IMR-90 (cell line): Measurements from ENCODE around the gene ARMH3. TPM values are rescaled to one million over a fixed set of nuclear protein-coding genes. Genes with fewer than 3 reads are reported as not detected.

ENCODE experiments used
- ATAC-seq: fragments of 200-7000 bp; cut with Tn5 transposase; 2 replicates; pipeline ENCODE4 v1.9.1; 2020; ENCODE audit warnings: low read depth, mild to moderate bottlenecking, moderate library complexity
- BruUV-seq: library from RNA; stranded (reverse); fragments of 400-500 nt; replicated peaks from 2 replicates; lab custom pipeline; 2021; lab: Mats Ljungman, UMichigan
- CTCF ChIA-PET: fragments of 300-600 bp; formaldehyde crosslinking; extraction: SDS; loops from one replicate; lab custom pipeline; 2021; ENCODE audit warnings: antibody characterized with exemption; lab: Yijun Ruan, JAX
- POLR2A ChIA-PET: fragments of 300-600 bp; sonication (Branson Sonifier 250); formaldehyde crosslinking; loops from one replicate; lab custom pipeline; 2022; ENCODE audit warnings: antibody characterized with exemption; ENCODE audit not compliant: unreplicated experiment; lab: Charles Lee
- DNase-seq: peaks from one replicate; pipeline ENCODE4 v3.0.0; 2013
- H2AFZ ChIP-seq: replicated peaks from 2 replicates; pipeline ENCODE3; 2013; ENCODE audit warnings: low read length, mild to moderate bottlenecking; ENCODE audit not compliant: poor library complexity
- H2AK5ac ChIP-seq: 2 replicates; pipeline ENCODE4 v1.6.1; 2013; ENCODE audit warnings: low read depth, low read length, inconsistent platforms
- H2AK9ac ChIP-seq: replicated peaks from 2 replicates; pipeline ENCODE3; 2013; ENCODE audit warnings: mild to moderate bottlenecking, low read depth, low read length, moderate library complexity; ENCODE audit not compliant: poor library complexity
- H2BK120ac ChIP-seq: 2 replicates; pipeline ENCODE4 v1.6.1; 2013; ENCODE audit warnings: low read depth, low read length, inconsistent platforms
- H2BK15ac ChIP-seq: 3 replicates; pipeline ENCODE4 v1.6.1; 2013; ENCODE audit warnings: low read depth, low read length, inconsistent platforms
- H2BK20ac ChIP-seq: 2 replicates; pipeline ENCODE4 v1.6.1; 2013; ENCODE audit warnings: low read depth, mild to moderate bottlenecking, inconsistent platforms, low read length, moderate library complexity
- H2BK5ac ChIP-seq: 2 replicates; pipeline ENCODE4 v1.6.1; 2013; ENCODE audit warnings: mild to moderate bottlenecking, low read depth, low read length, inconsistent platforms; ENCODE audit not compliant: poor library complexity, severe bottlenecking
- H3K14ac ChIP-seq: replicated peaks from 2 replicates; pipeline ENCODE4 v1.6.1; 2013; ENCODE audit warnings: low read depth, low read length, inconsistent platforms
- H3K18ac ChIP-seq: 2 replicates; pipeline ENCODE4 v1.6.1; 2013; ENCODE audit warnings: low read depth, low read length, control low read depth
- H3K23ac ChIP-seq: 2 replicates; pipeline ENCODE4 v1.6.1; 2013; ENCODE audit warnings: low read depth, low read length, inconsistent platforms
- H3K27ac ChIP-seq: 2 replicates; pipeline ENCODE4 v1.5.1; 2013; ENCODE audit warnings: mild to moderate bottlenecking, control low read depth, low read length; ENCODE audit not compliant: insufficient read depth
- H3K27me3 ChIP-seq: 2 replicates; pipeline ENCODE4 v1.6.1; 2013; ENCODE audit warnings: low read length; ENCODE audit not compliant: control insufficient read depth, insufficient read depth
- H3K36me3 ChIP-seq: 2 replicates; pipeline ENCODE4 v1.6.1; 2013; ENCODE audit warnings: low read length, mixed read lengths; ENCODE audit not compliant: control insufficient read depth, insufficient read depth
- H3K4ac ChIP-seq: 2 replicates; pipeline ENCODE4 v1.6.1; 2013; ENCODE audit warnings: low read depth, low read length, inconsistent platforms
- H3K4me1 ChIP-seq: 2 replicates; pipeline ENCODE4 v1.6.1; 2013; ENCODE audit warnings: low read length, mixed read lengths; ENCODE audit not compliant: control insufficient read depth, insufficient read depth
- H3K4me2 ChIP-seq: 2 replicates; pipeline ENCODE4 v1.6.1; 2013; ENCODE audit warnings: low read depth, mild to moderate bottlenecking, control low read depth, low read length, moderate library complexity
- H3K4me3 ChIP-seq: 2 replicates; pipeline ENCODE4 v1.5.1; 2013; ENCODE audit warnings: low read depth, mild to moderate bottlenecking, control low read depth, low read length, moderate library complexity; ENCODE audit not compliant: insufficient read depth
- H3K56ac ChIP-seq: 2 replicates; pipeline ENCODE4 v1.6.1; 2013; ENCODE audit warnings: low read length, inconsistent platforms; ENCODE audit not compliant: insufficient read depth; ENCODE audit errors: extremely low read depth
- H3K79me1 ChIP-seq, 2 experiments: 2 replicates each; pipeline ENCODE4 v1.6.1; 2013; ENCODE audit warnings: low read length in 2 of 2, inconsistent platforms in 1 of 2, low read depth in 1 of 2
- H3K9ac ChIP-seq: 2 replicates; pipeline ENCODE4 v1.6.1; 2013; ENCODE audit warnings: low read depth, low read length, control low read depth
- H3K9me1 ChIP-seq: 2 replicates; pipeline ENCODE4 v1.6.1; 2013; ENCODE audit warnings: low read length, inconsistent platforms; ENCODE audit not compliant: insufficient read depth
- H3K9me3 ChIP-seq: 2 replicates; pipeline ENCODE4 v1.6.1; 2013; ENCODE audit warnings: low read length; ENCODE audit not compliant: control insufficient read depth, insufficient read depth
- H4K20me1 ChIP-seq: 2 replicates; pipeline ENCODE4 v1.6.1; 2013; ENCODE audit warnings: low read length, inconsistent platforms; ENCODE audit not compliant: insufficient read depth
- H4K5ac ChIP-seq: 2 replicates; pipeline ENCODE4 v1.6.1; 2013; ENCODE audit warnings: mild to moderate bottlenecking, low read depth, low read length, control low read depth
- H4K8ac ChIP-seq, 2 experiments: 2 replicates each; pipeline ENCODE4 v1.6.1; 2013; ENCODE audit warnings: low read depth in 2 of 2, low read length in 2 of 2, control low read depth in 1 of 2, inconsistent platforms in 1 of 2
- H4K91ac ChIP-seq: 2 replicates; pipeline ENCODE4 v1.6.1; 2013; ENCODE audit warnings: low read depth, low read length, inconsistent platforms; ENCODE audit not compliant: insufficient read depth
- BHLHE40 ChIP-seq: fragments of 150-350 bp; IDR thresholded peaks from 2 replicates; pipeline ENCODE4 v1.6.1; 2016; ENCODE audit warnings: mild to moderate bottlenecking, low read depth, low read length
- CEBPB ChIP-seq: IDR thresholded peaks from 2 replicates; pipeline ENCODE4 v1.6.1; 2012; ENCODE audit warnings: low read depth, low read length, improper control_type of control experiment
- CHD1 ChIP-seq: IDR thresholded peaks from 2 replicates; pipeline ENCODE4 v1.6.1; 2012; ENCODE audit warnings: low read depth, low read length, improper control_type of control experiment
- CTCF ChIP-seq: conservative IDR thresholded peaks from 2 replicates; pipeline ENCODE4 v1.5.1; 2012; ENCODE audit warnings: mild to moderate bottlenecking, low read depth, low read length, improper control_type of control experiment
- ELK1 ChIP-seq: fragments of 150-350 bp; IDR thresholded peaks from 2 replicates; pipeline ENCODE4 v1.6.1; 2016; ENCODE audit warnings: low read depth, mild to moderate bottlenecking, low read length, moderate library complexity, borderline replicate concordance
- FOS ChIP-seq: fragments of 150-350 bp; IDR thresholded peaks from 2 replicates; pipeline ENCODE4 v1.6.1; 2016; ENCODE audit warnings: low read depth, low read length
- MAFK ChIP-seq: IDR thresholded peaks from 2 replicates; pipeline ENCODE4 v1.6.1; 2012; ENCODE audit warnings: low read depth, low read length, improper control_type of control experiment
- MAZ ChIP-seq: IDR thresholded peaks from 2 replicates; pipeline ENCODE4 v1.6.1; 2012; ENCODE audit warnings: low read depth, mild to moderate bottlenecking, low read length, improper control_type of control experiment, moderate library complexity, borderline replicate concordance
- MXI1 ChIP-seq: IDR thresholded peaks from 2 replicates; pipeline ENCODE4 v1.6.1; 2012; ENCODE audit warnings: low read depth, mild to moderate bottlenecking, low read length, moderate library complexity, borderline replicate concordance
- NFE2L2 ChIP-seq: fragments of 150-350 bp; IDR thresholded peaks from 2 replicates; pipeline ENCODE4 v1.6.1; 2016; ENCODE audit warnings: low read depth, mild to moderate bottlenecking, low read length
- POLR2A ChIP-seq: IDR thresholded peaks from 2 replicates; pipeline ENCODE4 v1.6.1; 2012; ENCODE audit warnings: mild to moderate bottlenecking, low read depth, low read length
- RAD21 ChIP-seq: IDR thresholded peaks from 2 replicates; pipeline ENCODE4 v1.6.1; 2012; ENCODE audit warnings: low read length, improper control_type of control experiment
- RCOR1 ChIP-seq: IDR thresholded peaks from 2 replicates; pipeline ENCODE4 v1.6.1; 2012; ENCODE audit warnings: mild to moderate bottlenecking, low read length, improper control_type of control experiment; ENCODE audit not compliant: insufficient replicate concordance
- RFX5 ChIP-seq: IDR thresholded peaks from 2 replicates; pipeline ENCODE4 v1.8.0; 2012; ENCODE audit warnings: low read depth, mild to moderate bottlenecking, low read length, moderate library complexity
- SMC3 ChIP-seq: fragments of 150-350 bp; IDR thresholded peaks from 2 replicates; pipeline ENCODE4 v1.6.1; 2016; ENCODE audit warnings: low read depth, mild to moderate bottlenecking, antibody characterized with exemption, low read length, moderate library complexity
- WGBS, 2 experiments: methylation state at CpG; one replicate each; pipeline versions ENCODE4 v1.1.5 to v1.1.7; 2013; ENCODE audit warnings: missing lambda C conversion rate in 2 of 2; ENCODE audit not compliant: insufficient read length in 1 of 2; ENCODE audit errors: extremely low coverage in 2 of 2; 5-methylcytosine and 5-hydroxymethylcytosine counted together
- dilution Hi-C: fragments of 300-500 bp; cut with HindIII; formaldehyde crosslinking; loops from one replicate; pipeline ENCODE4 v1.14.3; 2018; ENCODE audit warnings: low sequenced_read_pairs; ENCODE audit not compliant: unreplicated experiment
- in situ Hi-C: fragments of 300-500 bp; cut with MboI; formaldehyde crosslinking; loops from 3 replicates; pipeline ENCODE4 v1.14.3; 2019; ENCODE audit warnings: low sequenced_read_pairs, inconsistent platforms, mixed read lengths
- intact Hi-C: fragments of 100-400 bp; cut with micrococcal nuclease; formaldehyde crosslinking; loops from 2 replicates; pipeline ENCODE4 v1.10.0; 2022
- polyA plus RNA-seq, 3 experiments: library from polyadenylated mRNA; depleted of rRNA; stranded (reverse); fragments of >200 nt; gene quantifications; 2 replicates each; pipeline ENCODE4 v1.2.3, GENCODE V29; 2012; ENCODE audit warnings: low replicate concordance in 1 of 3
- total RNA-seq: library from RNA; depleted of rRNA; stranded (reverse); fragments of >200 nt; gene quantifications from 2 replicates; pipeline ENCODE4 v1.2.3, GENCODE V29; 2012

Gene ARMH3
- total and polyA plus RNA-seq, 2 of the 4 experiments (the other 2 are of a cell fraction) = 12.1 to 13.1 TPM

- Histone ChIP-seq H2BK120ac (peak overlapping the region; percentile 77), H3K18ac (peak overlapping the region; percentile 52; the same call in 1 of the 2 replicates), H4K91ac (peak overlapping the region; percentile 74), H4K20me1 (peaks cover 4% of the 10 kb centered on the region; the same call in 1 of the 2 replicates), H3K4ac (peak overlapping the region; percentile 91), H2AFZ (peak overlapping the region; percentile 69), H3K79me1 (peaks cover 18 to 23% of the 10 kb centered on the region in 2 experiments), H2BK15ac (peak overlapping the region; percentile 63; the same call in 2 of the 3 replicates), H3K27me3 (no peaks in the 10 kb centered on the region), H2BK5ac (peak overlapping the region; percentile 88), H3K9ac (peak overlapping the region; percentile 9; the same call in 1 of the 2 replicates), H3K27ac (peak overlapping the region; percentile 81), H3K14ac (peak overlapping the region; percentile 58), H3K56ac (peak overlapping the region; percentile 22; the same call in 1 of the 2 replicates), H3K36me3 (no peaks in the 10 kb centered on the region), H2AK9ac (peak overlapping the region; percentile 21), H3K4me1 (peaks cover 13% of the 10 kb centered on the region), H4K8ac (peak overlapping the region; percentile 44 to 81), H2AK5ac (peak overlapping the region; percentile 84; the same call in 1 of the 2 replicates), H2BK20ac (peak overlapping the region; percentile 60), H3K4me3 (no peak overlapping the region), H3K23ac (peak overlapping the region; percentile 75), H4K5ac (0 out of 2 replicates have a peak overlapping the region, but pooled peaks have one; percentile 7), H3K4me2 (peak overlapping the region; percentile 75), H3K9me3 (no peaks in the 10 kb centered on the region), H3K9me1 (peaks cover 11% of the 10 kb centered on the region)
- CTCF ChIA-PET = interaction anchor here (0.6 to 2.2 kb wide), 6 partner anchors 10 to 130 kb away, joined by 3 to 10 read pairs (median 6); no protein-coding TSS in a partner anchor
- in situ Hi-C loops (loop anchor here (10.0 kb wide), 1 partner anchor 135 kb away; no protein-coding TSS in a partner anchor), dilution Hi-C loops (no loop called here), intact Hi-C loops (no loop called here)
- peak; percentile 97 for DNase-seq
- ATAC-seq = peak; percentile 79
- POLR2A ChIA-PET = interaction anchor here (1.1 kb wide), 1 partner anchor 15 kb away, joined by 4 read pairs; no protein-coding TSS in a partner anchor
- no TSS peak for BruUV-seq
- 46% methylated on average over 4 of the region's 13 CpGs; no CpG with 5 or more reads in 1 of the 2 experiments for WGBS, 2 experiments
- TF ChIP-seq MAZ (no peak), RAD21 (no peak), CEBPB (no peak), ELK1 (no peak), POLR2A (no peak), MAFK (no peak), NFE2L2 (peak; percentile 4; the same call in 1 of the 2 replicates), SMC3 (no peak), CTCF (no peak), MXI1 (no peak), RCOR1 (no peak), FOS (peak; percentile 13; the same call in 1 of the 2 replicates), RFX5 (no peak), CHD1 (no peak), BHLHE40 (peak; percentile 41; the same call in 1 of the 2 replicates)
These were observed 176.3 kb downstream of the ARMH3 start for GRCh38 chr10:101879456-101880231.
